Ovary (tissue), 9 donors: ENCODE measurements around the gene ACAP1. TPM values are rescaled to one million over a fixed set of nuclear protein-coding genes. Genes with fewer than 3 reads are reported as not detected.

Experiments used
- DNase-seq, 5 donors: peaks; one replicate each; pipeline ENCODE4 v3.0.0-alpha.2; 2019 to 2020
- H3K27ac ChIP-seq, 2 donors: fragments of 200-600 bp; one replicate each; pipeline versions ENCODE4 v1.5.1 to v1.8.0; 2019 to 2022
- H3K27me3 ChIP-seq: fragments of 200-600 bp; one replicate; pipeline ENCODE4 v1.8.0; 2022
- H3K36me3 ChIP-seq: fragments of 200-600 bp; sonication (generic); one replicate; pipeline ENCODE4 v1.5.1; 2019
- H3K4me1 ChIP-seq: one replicate; pipeline ENCODE4 v1.8.1; 2013; ENCODE audit warnings: mild to moderate bottlenecking, moderate library complexity; ENCODE audit not compliant: insufficient read depth
- H3K4me3 ChIP-seq: fragments of 200-600 bp; sonication (generic); one replicate; pipeline ENCODE4 v1.5.1; 2017
- H3K9me3 ChIP-seq, 2 donors: fragments of 200-600 bp in 1 of 2; sonication (generic) in 1 of 2; one replicate each; pipeline versions ENCODE4 v1.5.1 to v1.8.1; 2013 to 2019; ENCODE audit warnings: mild to moderate bottlenecking in 1 of 2, moderate library complexity in 1 of 2
- CTCF ChIP-seq, 3 donors: fragments of 450-650 bp in 2 of 3; fragments of 200-600 bp in 1 of 3; IDR thresholded peaks; one replicate each; pipeline versions ENCODE4 v1.5.1 to v1.8.0; 2016 to 2022; ENCODE audit warnings: antibody characterized with exemption in 3 of 3, mild to moderate bottlenecking in 1 of 3
- EP300 ChIP-seq: sonication (generic); formaldehyde crosslinking; IDR thresholded peaks from one replicate; pipeline ENCODE4 v1.6.1; 2017; ENCODE audit warnings: antibody characterized with exemption
- POLR2A ChIP-seq: fragments of 450-650 bp; IDR thresholded peaks from one replicate; pipeline ENCODE4 v1.6.1; 2017; ENCODE audit warnings: antibody characterized with exemption, mild to moderate bottlenecking, moderate library complexity
- WGBS, 3 donors: extraction: QIAGEN DNeasy Blood & Tissue Kit in 1 of 3; methylation state at CpG; one replicate each; pipeline versions ENCODE4 v1.1.5 to v1.1.7; 2013 to 2017; 5-methylcytosine and 5-hydroxymethylcytosine counted together
- intact Hi-C, 4 donors: fragments of 100-400 bp; cut with DNase I; formaldehyde crosslinking; loops; one replicate each; pipeline versions ENCODE4 v1.11.0 to v1.15.1; 2022 to 2023
- polyA plus RNA-seq, 2 donors: library from polyadenylated mRNA; stranded (reverse); fragments of 200-250 nt in 1 of 2; fragments of 350-450 nt in 1 of 2; fragmentation: Illumina TruSeq in 1 of 2; extraction: RNeasy Lipid Tissue Mini Kit (QIAGEN cat#74804) in 1 of 2; gene quantifications; one replicate each; pipeline ENCODE4 v1.2.3, GENCODE V29; 2013 to 2014
- total RNA-seq, 7 donors: library from RNA; depleted of rRNA in 2 of 7; stranded (reverse); fragments of >200 nt in 2 of 7; fragmentation: NEBNext Ultra II Directional in 3 of 7; extraction: Animal tissue kit (Norgen Biotek cat#: 25700) in 3 of 7; gene quantifications; one replicate each; pipeline versions ENCODE4 v1.1.0 to v1.2.4, GENCODE V29; 2016 to 2023
- donor health status: DM: no; HTN: no; CAD: no; lungs with moderate emphysema.
- donor health status: DM: no; HTN: no; CAD: no.
- donor health status: Bipolar disorder and iron deficiency.
- donor health status: DM: yes; HTN: yes; CAD: no.
- donor health status: DM: no; HTN: no; CAD: no.
- donor health status: DM: yes; HTN: yes; CAD: no.

ACAP1 gene
- total and polyA plus RNA-seq, 9 donors = 1.9 to 9.4 (median 5.5) TPM

DNA sequence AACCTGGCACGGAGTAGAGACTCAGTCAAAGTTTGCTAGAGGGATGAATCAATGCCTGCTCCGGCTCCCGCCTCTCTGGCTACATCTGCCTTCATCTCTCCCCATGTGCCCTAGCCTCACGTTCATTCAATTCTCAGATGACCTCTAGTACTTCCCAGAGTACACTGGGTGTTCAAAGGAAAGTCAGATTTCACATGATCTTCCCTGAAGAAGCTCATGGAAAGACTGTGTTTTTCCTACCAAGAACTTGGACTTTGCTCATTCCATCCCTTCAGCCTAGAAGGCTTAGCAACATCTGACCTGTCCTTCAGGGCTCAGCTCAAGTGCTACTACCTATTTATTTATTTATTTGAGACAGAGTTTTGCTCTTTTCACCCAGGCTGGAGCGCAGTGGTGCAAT is 33.5 kb downstream of the ACAP1 start:
- TF ChIP-seq EP300 (no peak), CTCF (IDR thresholded peaks at IDR 0.05) (no peak), POLR2A (no peak)

DNA sequence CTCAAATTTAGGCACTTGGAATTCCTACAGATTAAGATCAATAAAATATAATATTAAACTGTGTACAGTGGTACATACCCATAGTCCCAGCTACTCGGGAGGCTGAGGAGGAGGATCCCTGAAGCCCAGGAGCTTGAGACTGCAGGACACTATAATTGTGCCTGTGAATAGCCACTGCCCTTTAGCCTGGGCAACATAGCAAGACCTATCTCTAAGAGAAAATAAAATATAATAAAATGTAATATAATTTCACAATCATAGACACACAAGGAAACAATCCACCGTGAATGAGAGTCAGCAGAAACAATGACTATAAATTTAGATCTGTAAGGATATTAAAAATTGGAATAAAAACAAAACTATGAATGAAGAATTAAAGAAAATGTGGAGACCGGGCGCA is 34.5 kb downstream of the ACAP1 start:
- TF ChIP-seq CTCF (IDR thresholded peaks at IDR 0.05) (no peak), EP300 (no peak), POLR2A (no peak)
- intact Hi-C loops = no loop called here
- no peak for DNase-seq

More for the DNA sequence above, 33.5 kb downstream of the ACAP1 start:
- no peak overlapping the region for H3K27ac ChIP-seq
- DNase-seq = no peak
- no peaks in the 10 kb centered on the region for H3K36me3 ChIP-seq
- no peaks in the 10 kb centered on the region for H3K4me1 ChIP-seq
- intact Hi-C loops = no loop called here
- WGBS, 3 donors = 71 to 74% (median 73%) methylated on average over 5 of the region's 5 CpGs
- H3K9me3 ChIP-seq = no peaks in the 10 kb centered on the region
- no peaks in the 10 kb centered on the region for H3K27me3 ChIP-seq
- H3K4me3 ChIP-seq = no peak overlapping the region

DNA sequence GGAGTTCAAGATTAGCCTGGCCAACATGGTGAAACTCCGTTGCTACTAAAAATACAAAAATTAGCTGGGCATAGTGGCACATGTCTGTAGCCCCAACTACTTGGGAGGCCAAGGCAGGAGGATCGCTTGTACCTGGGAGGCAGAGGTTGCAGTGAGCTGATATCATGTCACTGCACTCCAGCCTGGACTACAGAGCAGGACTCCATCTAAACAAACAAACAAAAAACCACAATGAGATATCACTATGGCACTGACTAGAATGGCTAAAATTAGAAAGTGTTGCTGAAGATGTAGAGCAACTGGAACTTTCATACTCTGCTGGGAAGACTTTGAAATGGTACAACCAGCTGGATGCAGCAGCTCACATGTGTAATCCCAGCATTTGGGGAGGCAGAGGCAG is 38.0 kb downstream of the ACAP1 start:
- H3K36me3 ChIP-seq = no peaks in the 10 kb centered on the region
- H3K4me3 ChIP-seq = no peak overlapping the region
- intact Hi-C loops = no loop called here
- no peak overlapping the region for H3K27ac ChIP-seq
- no peaks in the 10 kb centered on the region for H3K4me1 ChIP-seq
- no peaks in the 10 kb centered on the region for H3K27me3 ChIP-seq
- TF ChIP-seq CTCF (IDR thresholded peaks at IDR 0.05) (no peak), EP300 (no peak), POLR2A (no peak)
- WGBS, 3 donors = 74 to 84% (median 83%) methylated on average over 2 of the region's 2 CpGs
- no peak for DNase-seq
- no peaks in the 10 kb centered on the region for H3K9me3 ChIP-seq

More for the DNA sequence above, 34.5 kb downstream of the ACAP1 start:
- Histone ChIP-seq H3K4me1 (no peaks in the 10 kb centered on the region), H3K9me3 (no peaks in the 10 kb centered on the region), H3K27me3 (no peaks in the 10 kb centered on the region), H3K36me3 (no peaks in the 10 kb centered on the region), H3K27ac (no peak overlapping the region), H3K4me3 (no peak overlapping the region)
- WGBS, 3 donors = 79 to 81% (median 80%) methylated on average over 4 of the region's 4 CpGs

DNA sequence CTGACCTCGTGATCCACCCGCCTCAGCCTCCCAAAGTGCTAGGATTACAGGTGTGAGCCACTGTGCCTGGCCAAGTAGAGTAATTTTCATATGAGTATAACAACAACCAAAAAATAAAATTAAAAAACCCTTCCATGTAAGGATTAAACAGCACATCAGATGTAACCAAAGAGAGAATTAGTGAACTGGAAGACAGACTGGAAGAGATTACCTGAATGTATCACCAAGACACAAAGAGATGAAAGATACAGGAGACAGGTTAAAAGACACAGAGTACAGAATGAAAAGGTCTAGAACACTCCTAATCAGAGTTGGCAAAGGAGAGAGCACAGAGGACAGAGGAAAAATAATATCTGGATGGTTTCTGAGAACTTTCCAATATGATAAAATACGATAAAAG is 42.8 kb downstream of the ACAP1 start:
- H3K27ac ChIP-seq = no peak overlapping the region
- no peak for TF ChIP-seq EP300
- no peak for TF ChIP-seq POLR2A
- TF ChIP-seq CTCF (IDR thresholded peaks at IDR 0.05) = no peak
- no peak for DNase-seq
- H3K27me3 ChIP-seq = no peaks in the 10 kb centered on the region
- H3K9me3 ChIP-seq = no peaks in the 10 kb centered on the region
- no peaks in the 10 kb centered on the region for H3K36me3 ChIP-seq
- H3K4me3 ChIP-seq = no peak overlapping the region
- peaks cover 15% of the 10 kb centered on the region for H3K4me1 ChIP-seq
- intact Hi-C loops = no loop called here
- 92 to 98% (median 95%) methylated on average over 3 of the region's 3 CpGs for WGBS, 3 donors
